GM18526 (cell line): ENCODE results near the gene PALM3.

ENCODE experiments used
- POLR2A ChIP-seq: IDR thresholded peaks from 3 replicates; pipeline ENCODE4 v1.6.1; 2011; ENCODE audit not compliant: insufficient read length; ENCODE audit errors: extremely low read depth

Gene PALM3

DNA sequence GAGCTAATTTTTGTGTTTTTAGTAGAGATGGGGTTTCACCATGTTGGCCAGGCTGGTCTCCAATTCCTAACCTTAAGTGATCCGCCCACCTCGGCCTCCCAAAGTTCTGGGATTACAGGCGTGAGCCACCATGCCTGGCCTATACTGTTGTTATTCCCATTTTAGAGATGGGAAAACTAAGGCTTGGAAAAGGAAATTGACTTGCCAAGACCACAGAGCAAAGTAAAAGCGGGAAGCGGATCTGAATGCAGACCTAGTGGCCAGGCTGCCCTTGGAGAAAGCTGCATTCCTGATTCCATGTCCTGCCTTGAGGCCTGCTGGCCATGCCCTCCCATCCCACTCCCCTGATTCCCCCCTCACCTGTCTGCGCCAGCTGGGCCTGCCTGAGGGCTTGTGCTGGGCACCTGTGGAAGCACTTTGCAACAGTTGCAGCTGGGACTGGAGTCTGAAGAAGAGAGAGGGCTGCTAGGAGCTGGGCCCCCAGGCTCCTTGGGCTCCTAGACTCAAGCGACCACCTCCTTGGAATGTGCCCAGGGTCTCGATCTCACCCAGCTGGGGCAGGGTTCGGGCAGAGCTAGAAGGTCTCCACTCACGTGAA lies 5.7 kb downstream of the PALM3 start:
- TF ChIP-seq POLR2A = no peak

- no peak for TF ChIP-seq POLR2A
These were observed 6.5 kb downstream of the PALM3 start for GRCh38 chr19:14055396-14055795.

DNA sequence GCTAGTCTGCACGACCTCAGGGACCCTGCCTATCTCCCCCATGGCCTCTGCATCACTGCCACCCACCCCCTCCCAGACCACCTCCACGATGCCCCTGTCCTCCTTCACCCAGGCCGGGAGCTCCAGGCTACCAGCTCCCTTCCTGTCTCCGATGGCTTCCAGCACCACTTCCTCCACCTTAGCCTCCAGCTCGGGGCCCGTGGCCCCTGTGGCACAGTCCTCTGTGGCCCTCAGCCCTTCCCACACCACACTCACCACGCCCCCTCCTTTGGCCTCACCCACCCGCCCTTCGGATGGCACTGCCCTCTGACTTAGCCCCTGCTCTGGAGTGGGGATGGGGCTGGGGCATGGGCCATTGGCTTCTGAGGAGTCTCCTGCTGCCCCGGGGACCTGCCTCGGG lies 7.2 kb downstream of the PALM3 start:
- TF ChIP-seq POLR2A = no peak

DNA sequence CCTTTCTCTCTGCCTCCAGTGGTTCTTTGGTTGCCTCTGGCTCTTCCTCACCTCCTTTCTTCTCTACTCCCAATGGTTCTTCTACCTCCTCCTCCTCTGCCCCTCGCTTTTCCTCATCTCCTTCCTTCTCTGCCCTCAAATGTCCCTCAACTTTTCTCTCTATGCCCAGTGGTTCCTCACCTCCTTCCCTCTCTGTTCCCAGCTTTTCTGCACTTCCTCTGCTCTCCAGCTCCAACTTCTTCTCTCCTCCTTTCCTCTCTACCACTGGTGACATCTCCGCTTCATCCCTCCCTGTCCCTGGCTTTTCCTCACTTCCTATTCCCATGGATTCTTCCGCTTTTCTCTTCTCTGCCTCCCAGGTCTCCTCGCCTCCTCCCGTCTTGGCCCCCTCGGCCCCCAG lies 7.8 kb downstream of the PALM3 start:
- no peak for TF ChIP-seq POLR2A

- TF ChIP-seq POLR2A = no peak
These were observed 8.4 kb downstream of the PALM3 start for GRCh38 chr19:14053500-14053899.

GRCh38 chr19:14053032-14053431 lies 8.8 kb downstream of the PALM3 start:
- TF ChIP-seq POLR2A = no peak

GRCh38 chr19:14052470-14052869 lies 9.4 kb downstream of the PALM3 start:
- no peak for TF ChIP-seq POLR2A

GRCh38 chr19:14051980-14052379 lies 9.9 kb downstream of the PALM3 start:
- TF ChIP-seq POLR2A = no peak

GRCh38 chr19:14050512-14050911 lies 11.4 kb downstream of the PALM3 start:
- no peak for TF ChIP-seq POLR2A

- TF ChIP-seq POLR2A = no peak
These were observed 13.3 kb downstream of the PALM3 start for GRCh38 chr19:14048443-14049153.

- no peak for TF ChIP-seq POLR2A
These were observed 22.7 kb downstream of the PALM3 start for GRCh38 chr19:14039181-14039580.

DNA sequence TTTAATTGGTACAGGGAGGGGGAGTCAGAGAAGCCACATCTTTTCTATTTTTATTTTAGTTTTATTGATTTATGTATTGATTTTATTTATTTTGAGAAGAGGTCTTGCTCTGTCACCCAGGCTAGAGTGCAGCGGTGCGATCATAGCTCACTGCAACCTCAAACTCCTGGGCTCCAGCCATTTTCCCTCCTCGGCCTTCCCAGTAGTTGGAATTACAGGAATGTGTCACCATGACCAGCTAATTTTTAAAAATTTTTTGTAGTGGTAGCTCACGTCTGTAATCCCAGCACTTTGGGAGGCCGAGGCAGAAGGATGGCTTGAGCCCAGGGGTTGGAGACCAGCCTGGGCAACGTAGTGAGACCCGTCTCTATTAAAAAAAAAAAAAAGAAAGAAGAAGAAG lies 26.2 kb downstream of the PALM3 start:
- TF ChIP-seq POLR2A = no peak

- TF ChIP-seq POLR2A = no peak
These were observed 27.9 kb downstream of the PALM3 start for GRCh38 chr19:14033946-14034345.

- TF ChIP-seq POLR2A = peak; percentile 55
These were observed 30.0 kb downstream of the PALM3 start, which contains the start of gene IL27RA for GRCh38 chr19:14031719-14032480. TSS of gene IL27RA (plus strand) at chr19:14031762. CDS start at chr19:14031873, 111 bp downstream.

GRCh38 chr19:14030997-14031718 lies 30.7 kb downstream of the PALM3 start:
- TF ChIP-seq POLR2A = no peak
